GM12878 (cell line): ENCODE data around the gene TEX264. TPM values are rescaled to one million over a fixed set of nuclear protein-coding genes. Genes with fewer than 3 reads are reported as not detected.

Source experiments
- ATAC-seq: fragments of 200-7000 bp; cut with Tn5 transposase; 3 replicates; pipeline ENCODE4 v1.9.1; 2020; ENCODE audit warnings: mild to moderate bottlenecking, moderate library complexity
- BruUV-seq: library from RNA; stranded (reverse); fragments of 400-500 nt; replicated peaks from 2 replicates; lab custom pipeline; 2021; lab: Mats Ljungman, UMichigan
- CTCF ChIA-PET: fragments of 300-600 bp; sonication (Branson Sonifier 250); formaldehyde crosslinking; extraction: SDS; loops from one replicate; lab custom pipeline; 2021; ENCODE audit warnings: inconsistent platforms; lab: Yijun Ruan, JAX
- POLR2A ChIA-PET: fragments of 350-600 bp; formaldehyde crosslinking; extraction: SDS; loops from one replicate; lab custom pipeline; 2021; ENCODE audit warnings: inconsistent platforms; lab: Charles Lee
- RAD21 ChIA-PET: fragments of 300-600 bp; sonication (Branson Sonifier 250); formaldehyde crosslinking; loops from one replicate; lab custom pipeline; 2023; ENCODE audit warnings: antibody characterized with exemption; ENCODE audit not compliant: unreplicated experiment; lab: Charles Lee
- SMC1A ChIA-PET: fragments of 300-600 bp; sonication (Branson Sonifier 250); formaldehyde crosslinking; loops from one replicate; lab custom pipeline; 2023; ENCODE audit not compliant: unreplicated experiment, uncharacterized antibody; lab: Charles Lee
- DNase-seq: peaks from one replicate; pipeline ENCODE4 v3.0.0-alpha.2; 2011; ENCODE audit warnings: low read depth, low spot score
- FAIRE-seq: peaks from 3 replicates; lab custom pipeline; 2011; peaks lifted over from hg19 to GRCh38; lab: Jason Lieb, UNC
- H2AFZ ChIP-seq: 2 replicates; pipeline ENCODE4 v1.6.0; 2011; ENCODE audit warnings: low read depth, low read length, control low read depth; ENCODE audit not compliant: control insufficient read depth
- H3K27ac ChIP-seq: 2 replicates; pipeline ENCODE4 v1.5.1; 2011; ENCODE audit warnings: control low read depth; ENCODE audit not compliant: control insufficient read depth, insufficient read depth
- H3K27me3 ChIP-seq, 2 experiments: replicated peaks in 1 of 2; 2 replicates each; pipeline versions ENCODE4 v1.6.0 to v1.6.1; 2011; ENCODE audit warnings: low read length in 1 of 2; ENCODE audit not compliant: control insufficient read depth in 2 of 2, insufficient read depth in 2 of 2
- H3K36me3 ChIP-seq, 2 experiments: 2 replicates each; pipeline ENCODE4 v1.5.1; 2011; ENCODE audit warnings: low read length in 1 of 2; ENCODE audit not compliant: control insufficient read depth in 2 of 2, insufficient read depth in 2 of 2
- H3K4me1 ChIP-seq: 2 replicates; pipeline ENCODE4 v1.6.1; 2011; ENCODE audit warnings: mild to moderate bottlenecking, low read length, moderate library complexity, mixed read lengths; ENCODE audit not compliant: control insufficient read depth, insufficient read depth
- H3K4me2 ChIP-seq: 2 replicates; pipeline ENCODE4 v1.6.0; 2011; ENCODE audit warnings: control low read depth; ENCODE audit not compliant: control insufficient read depth, insufficient read depth
- H3K4me3 ChIP-seq: fragments of 200-600 bp; sonication (generic); 2 replicates; pipeline ENCODE4 v1.5.1; 2016
- H3K79me2 ChIP-seq: 2 replicates; pipeline ENCODE4 v1.6.0; 2011; ENCODE audit warnings: low read length; ENCODE audit not compliant: control insufficient read depth, insufficient read depth
- H3K9ac ChIP-seq: 2 replicates; pipeline ENCODE4 v1.8.0; 2011; ENCODE audit warnings: low read length, control low read depth, mixed read lengths; ENCODE audit not compliant: control insufficient read depth, insufficient read depth
- H3K9me3 ChIP-seq: replicated peaks from 3 replicates; pipeline ENCODE4 v1.5.1; 2011; ENCODE audit warnings: mild to moderate bottlenecking, low read length; ENCODE audit not compliant: control insufficient read depth, insufficient read depth
- H4K20me1 ChIP-seq: 2 replicates; pipeline ENCODE4 v1.6.0; 2011; ENCODE audit not compliant: control insufficient read depth, insufficient read depth
- BHLHE40 ChIP-seq, 2 experiments: fragments of 450-650 bp in 1 of 2; IDR thresholded peaks; 2 replicates each; pipeline ENCODE4 v1.6.1; 2011 to 2017; ENCODE audit warnings: low read depth in 2 of 2, borderline replicate concordance in 1 of 2, improper control_type of control experiment in 1 of 2, low read length in 1 of 2, mild to moderate bottlenecking in 1 of 2
- CREB1 ChIP-seq: IDR thresholded peaks from 2 replicates; pipeline ENCODE4 v1.6.1; 2012; ENCODE audit warnings: low read depth, mild to moderate bottlenecking, inconsistent platforms
- CREM ChIP-seq: IDR thresholded peaks from 2 replicates; pipeline ENCODE4 v1.6.1; 2014; ENCODE audit warnings: antibody characterized with exemption, low read depth
- ETV6 ChIP-seq, 2 experiments: fragments of 450-650 bp in 1 of 2; IDR thresholded peaks in 1 of 2; conservative IDR thresholded peaks in 1 of 2; 2 replicates each; pipeline ENCODE4 v1.6.1; 2014; ENCODE audit warnings: antibody characterized with exemption in 1 of 2, borderline replicate concordance in 1 of 2, low read depth in 1 of 2, mild to moderate bottlenecking in 1 of 2, moderate library complexity in 1 of 2
- FOXM1 ChIP-seq: IDR thresholded peaks from 2 replicates; pipeline ENCODE4 v1.6.1; 2012; ENCODE audit warnings: low read depth, mild to moderate bottlenecking, inconsistent platforms, low read length, moderate library complexity
- HSF1 ChIP-seq: fragments of 150-350 bp; IDR thresholded peaks from 2 replicates; pipeline ENCODE4 v1.6.1; 2014; ENCODE audit warnings: mild to moderate bottlenecking, low read depth, low read length
- IRF5 ChIP-seq: fragments of 450-650 bp; IDR thresholded peaks from 2 replicates; pipeline ENCODE4 v1.6.1; 2017; ENCODE audit warnings: borderline replicate concordance
- JUND ChIP-seq: IDR thresholded peaks from 2 replicates; pipeline ENCODE4 v1.6.1; 2012; ENCODE audit warnings: low read depth, mild to moderate bottlenecking, low read length, improper control_type of control experiment, moderate library complexity
- NFYB ChIP-seq: IDR thresholded peaks from 2 replicates; pipeline ENCODE4 v1.6.1; 2011; ENCODE audit warnings: low read depth, mild to moderate bottlenecking, low read length, improper control_type of control experiment, moderate library complexity; ENCODE audit not compliant: insufficient read depth
- SMAD5 ChIP-seq: IDR thresholded peaks from 2 replicates; pipeline ENCODE4 v1.6.1; 2016; ENCODE audit warnings: antibody characterized with exemption, low read depth
- SUPT20H ChIP-seq: IDR thresholded peaks from 2 replicates; pipeline ENCODE4 v1.6.1; 2011; ENCODE audit warnings: low read depth, mild to moderate bottlenecking, low read length, moderate library complexity, borderline replicate concordance; ENCODE audit not compliant: control insufficient read depth
- ZNF24 ChIP-seq: fragments of 450-650 bp; IDR thresholded peaks from 2 replicates; pipeline ENCODE4 v1.6.1; 2017; ENCODE audit warnings: antibody characterized with exemption, mild to moderate bottlenecking
- ZNF687 ChIP-seq: fragments of 450-650 bp; IDR thresholded peaks from 2 replicates; pipeline ENCODE4 v1.6.1; 2017; ENCODE audit warnings: mild to moderate bottlenecking, moderate library complexity
- WGBS: methylation state at CpG from one replicate; pipeline ENCODE4 v1.1.6; 2016; ENCODE audit warnings: low lambda C conversion rate; ENCODE audit not compliant: insufficient replicate concordance, insufficient coverage; ENCODE audit errors: missing lambda C conversion rate; 5-methylcytosine and 5-hydroxymethylcytosine counted together
- in situ Hi-C: fragments of 300-500 bp; cut with MboI; formaldehyde crosslinking; loops from 9 replicates; pipeline ENCODE4 v1.14.3; 2018; ENCODE audit warnings: mixed read lengths
- intact Hi-C: fragments of 100-400 bp; cut with micrococcal nuclease; formaldehyde crosslinking; loops from one replicate; pipeline ENCODE4 v1.14.2; 2022; ENCODE audit not compliant: unreplicated experiment
- polyA plus RNA-seq, 11 experiments: library from polyadenylated mRNA; depleted of rRNA in 4 of 11; unstranded in 6 of 11; stranded (reverse) in 5 of 11; fragments of >200 nt; fragmentation: Nextera tagmentation in 4 of 11; fragmentation: Illumina TruSeq in 1 of 11; extraction: Ambion mirVana in 4 of 11; extraction: Trizol in 1 of 11; gene quantifications; 1 replicate in 1 of 11; 2 replicates in 10 of 11; pipeline versions ENCODE4 v1.2.1 to v1.2.3, GENCODE V29; 2011 to 2016; ENCODE audit warnings: inconsistent platforms in 2 of 11, missing spikeins in 2 of 11, low read depth in 1 of 11
- total RNA-seq, 4 experiments: library from RNA; depleted of rRNA in 3 of 4; stranded (reverse); fragments of >200 nt in 3 of 4; fragmentation: Illumina TruSeq in 1 of 4; extraction: Trizol in 1 of 4; gene quantifications; 2 replicates each; pipeline versions ENCODE4 v1.2.1 to v1.2.3, GENCODE V29; 2013 to 2021

TEX264 gene
- total and polyA plus RNA-seq, 10 of the 15 experiments (the other 5 are each of a cell fraction or from before 2014, with no cell fraction given): 3.6 to 63.0 (median 52.4) TPM

- ChIA-PET RAD21 (no interaction called here), CTCF (interaction anchor here (0.6 to 2.1 kb wide), 4 partner anchors 12 to 24 kb away, joined by 3 to 11 read pairs (median 4); no protein-coding TSS in a partner anchor), POLR2A (interaction anchor here (0.6 kb wide), 1 partner anchor 988 kb away, joined by 3 read pairs; no protein-coding TSS in a partner anchor), SMC1A (interaction anchor here (0.9 kb wide), 1 partner anchor 24 kb away, joined by 4 read pairs; no protein-coding TSS in a partner anchor)
- intact Hi-C loops: no loop called here
- WGBS: 96% methylated on average over 3 of the region's 3 CpGs
- DNase-seq (no peak), FAIRE-seq (no peak), ATAC-seq (no peak)
- Histone ChIP-seq H3K79me2 (no peaks in the 10 kb centered on the region), H3K9ac (no peak overlapping the region), H4K20me1 (no peaks in the 10 kb centered on the region), H2AFZ (no peak overlapping the region), H3K27ac (no peak overlapping the region), H3K9me3 (no peaks in the 10 kb centered on the region), H3K4me2 (no peak overlapping the region), H3K4me1 (no peaks in the 10 kb centered on the region), H3K27me3 (no peaks in the 10 kb centered on the region), H3K36me3 (peaks cover 2 to 8% of the 10 kb centered on the region in 2 experiments), H3K4me3 (no peak overlapping the region)
- TF ChIP-seq SUPT20H: no peak
- TF ChIP-seq HSF1: no peak
- TF ChIP-seq ETV6 (conservative IDR thresholded peaks at IDR 0.05 in 1 of 2, IDR thresholded peaks at IDR 0.05 in 1 of 2; ENCODE audit: borderline replicate concordance in 1 of 2, low read depth in 1 of 2): no peak
- TF ChIP-seq ZNF24: no peak
- TF ChIP-seq NFYB: no peak
- no peak for TF ChIP-seq IRF5
- TF ChIP-seq JUND: no peak
- no peak for TF ChIP-seq CREM
- no peak for TF ChIP-seq SMAD5
- TF ChIP-seq BHLHE40 (IDR thresholded peaks at IDR 0.05; ENCODE audit: borderline replicate concordance in 1 of 2, low read depth in 2 of 2, low read length in 1 of 2): no peak
- TF ChIP-seq ZNF687: no peak
- no peak for TF ChIP-seq FOXM1
- no peak for TF ChIP-seq CREB1
- in situ Hi-C loops: no loop called here
- BruUV-seq: no TSS peak
These were observed 13.8 kb upstream of the TEX264 start for GRCh38 chr3:51657234-51657633.
